ENCODE measurements around the gene ZNF699. TPM values are rescaled to one million over a fixed set of nuclear protein-coding genes. Genes with fewer than 3 reads are reported as not detected.

ZNF699 gene
- total RNA-seq, 4 donors from 2014 or later = 2.0 to 17.1 (median 8.3) TPM

GRCh38 chr19:9251236-9251635 lies 58.4 kb downstream of the ZNF699 start:
- intact Hi-C loops (cut with DNase I; ENCODE audit: low total_unique reads) (no loop called here), in situ Hi-C loops (cut with MboI; ENCODE audit: low pct_ligation_motif_present in 1 of 4, low pct_unique_long_range_greater_than_20kb in 1 of 4, low sequenced_read_pairs in 3 of 4) (no loop called here)
- H3K27ac ChIP-seq = no peak overlapping the region
- no peaks in the 10 kb centered on the region for H3K9me3 ChIP-seq
- DNase-seq = no peak
- no peaks in the 10 kb centered on the region for H3K4me1 ChIP-seq
- H3K27me3 ChIP-seq = no peaks in the 10 kb centered on the region
- no peaks in the 10 kb centered on the region for H3K36me3 ChIP-seq
- TF ChIP-seq, protein P1, sequence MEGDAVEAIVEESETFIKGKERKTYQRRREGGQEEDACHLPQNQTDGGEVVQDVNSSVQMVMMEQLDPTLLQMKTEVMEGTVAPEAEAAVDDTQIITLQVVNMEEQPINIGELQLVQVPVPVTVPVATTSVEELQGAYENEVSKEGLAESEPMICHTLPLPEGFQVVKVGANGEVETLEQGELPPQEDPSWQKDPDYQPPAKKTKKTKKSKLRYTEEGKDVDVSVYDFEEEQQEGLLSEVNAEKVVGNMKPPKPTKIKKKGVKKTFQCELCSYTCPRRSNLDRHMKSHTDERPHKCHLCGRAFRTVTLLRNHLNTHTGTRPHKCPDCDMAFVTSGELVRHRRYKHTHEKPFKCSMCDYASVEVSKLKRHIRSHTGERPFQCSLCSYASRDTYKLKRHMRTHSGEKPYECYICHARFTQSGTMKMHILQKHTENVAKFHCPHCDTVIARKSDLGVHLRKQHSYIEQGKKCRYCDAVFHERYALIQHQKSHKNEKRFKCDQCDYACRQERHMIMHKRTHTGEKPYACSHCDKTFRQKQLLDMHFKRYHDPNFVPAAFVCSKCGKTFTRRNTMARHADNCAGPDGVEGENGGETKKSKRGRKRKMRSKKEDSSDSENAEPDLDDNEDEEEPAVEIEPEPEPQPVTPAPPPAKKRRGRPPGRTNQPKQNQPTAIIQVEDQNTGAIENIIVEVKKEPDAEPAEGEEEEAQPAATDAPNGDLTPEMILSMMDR (IDR thresholded peaks at IDR 0.05) = no peak
- no peak for TF ChIP-seq POLR2AphosphoS5 (IDR thresholded peaks at IDR 0.05)
- H3K4me3 ChIP-seq = no peak overlapping the region
- 74 to 76% methylated on average over 3 to 5 of the region's 5 CpGs for WGBS, 2 donors (ENCODE audit: low coverage in 1 of 2)

DNA sequence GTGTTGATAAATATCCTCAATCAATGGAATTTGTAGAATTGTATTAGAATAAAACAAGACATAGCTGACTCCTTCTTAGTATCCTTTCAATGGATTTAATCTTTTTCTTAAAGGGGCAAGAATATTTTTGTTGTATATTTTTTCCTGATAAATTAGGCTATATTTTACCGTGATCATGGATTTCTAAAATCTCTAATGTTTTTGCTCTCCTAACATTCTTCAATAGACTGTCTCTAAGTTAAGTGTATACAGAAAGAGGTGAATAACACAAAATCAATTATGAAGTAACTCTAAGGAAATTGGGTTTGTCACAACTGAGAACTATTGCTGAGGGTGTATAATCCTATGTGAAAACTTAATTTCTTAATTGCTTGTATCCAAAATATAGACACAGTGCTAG lies 59.0 kb downstream of the ZNF699 start, which contains the start of gene OR7E24:
Gene OR7E24, plus strand, starts transcription at position 301 of the 400 bp plus-strand sequence. CDS start 114 bp downstream, outside the sequence.
- in situ Hi-C loops (cut with MboI; ENCODE audit: low pct_ligation_motif_present in 1 of 4, low pct_unique_long_range_greater_than_20kb in 1 of 4, low sequenced_read_pairs in 3 of 4) (no loop called here), intact Hi-C loops (cut with DNase I; ENCODE audit: low total_unique reads) (no loop called here)
- no peaks in the 10 kb centered on the region for H3K36me3 ChIP-seq
- H3K27me3 ChIP-seq = no peaks in the 10 kb centered on the region
- no peak for DNase-seq
- no peak within 1 kb of the TSS for H3K27ac ChIP-seq
- H3K4me3 ChIP-seq = no peak within 1 kb of the TSS
- no peaks in the 10 kb centered on the region for H3K9me3 ChIP-seq
- TF ChIP-seq POLR2A (IDR thresholded peaks at IDR 0.05) (no peak), POLR2AphosphoS5 (IDR thresholded peaks at IDR 0.05) (no peak), EP300 (IDR thresholded peaks at IDR 0.05; ENCODE audit: low read depth) (no peak)
- TF ChIP-seq, protein P1 (IDR thresholded peaks at IDR 0.05) = no peak
- WGBS, 2 donors (ENCODE audit: low coverage in 1 of 2) = 77 to 81% methylated on average over 1 of the region's 1 CpG
- no peaks in the 10 kb centered on the region for H3K4me1 ChIP-seq

Other genes starting within 250 kb of the ZNF699 start
- gene OR1M1, start 222.8 kb downstream of the ZNF699 start, total RNA-seq = not detected
- gene OR7G2, start 202.4 kb downstream of the ZNF699 start, total RNA-seq = not detected
- not detected for gene OR7G1, start 194.1 kb downstream of the ZNF699 start, total RNA-seq
- not detected for gene OR7G3, start 182.9 kb downstream of the ZNF699 start, total RNA-seq
- 10 to 100 TPM; 20.6 to 25.1 (median 22.5) TPM for gene ZNF317, start 169.4 kb downstream of the ZNF699 start, total RNA-seq
- 1 to 10 TPM in 1 of 4 donors, not detected in 3; 1.1 TPM for gene OR7D2, start 130.9 kb downstream of the ZNF699 start, total RNA-seq
- not detected for gene OR7D4, start 90.2 kb downstream of the ZNF699 start, total RNA-seq
- not detected for gene OR7E24, start 58.9 kb downstream of the ZNF699 start, total RNA-seq
- 100 to 1,000 TPM in 1 of 4 donors, 10 to 100 TPM in 2, 1 to 10 TPM in 1; 4.4 to 106 (median 12.9) TPM for gene ZNF559, start 14.3 kb upstream of the ZNF699 start, total RNA-seq
- 1 to 10 TPM in 3 of 4 donors, not detected in 1; 1.8 to 4.2 (median 2.1) TPM for gene ZNF177, start 53.2 kb upstream of the ZNF699 start, total RNA-seq
- gene ZNF266, start 125.7 kb upstream of the ZNF699 start, total RNA-seq = 10 to 100 TPM; 15.0 to 67.5 (median 30.5) TPM
- gene ZNF560, start 188.8 kb upstream of the ZNF699 start, total RNA-seq = not detected
- gene ZNF426, start 228.8 kb upstream of the ZNF699 start, total RNA-seq = 10 to 100 TPM in 2 of 4 donors, 1 to 10 TPM in 2; 6.5 to 29.9 (median 16.4) TPM

Data from transverse colon (tissue), 4 donors.